IMR-90 (cell line): ENCODE measurements around the gene EIF3I. TPM values are rescaled to one million over a fixed set of nuclear protein-coding genes. Genes with fewer than 3 reads are reported as not detected.

Experiments
- ATAC-seq: fragments of 200-7000 bp; cut with Tn5 transposase; 2 replicates; pipeline ENCODE4 v1.9.1; 2020; ENCODE audit warnings: low read depth, mild to moderate bottlenecking, moderate library complexity
- BruUV-seq: library from RNA; stranded (reverse); fragments of 400-500 nt; replicated peaks from 2 replicates; lab custom pipeline; 2021; lab: Mats Ljungman, UMichigan
- CTCF ChIA-PET: fragments of 300-600 bp; formaldehyde crosslinking; extraction: SDS; loops from one replicate; lab custom pipeline; 2021; ENCODE audit warnings: antibody characterized with exemption; lab: Yijun Ruan, JAX
- POLR2A ChIA-PET: fragments of 300-600 bp; sonication (Branson Sonifier 250); formaldehyde crosslinking; loops from one replicate; lab custom pipeline; 2022; ENCODE audit warnings: antibody characterized with exemption; ENCODE audit not compliant: unreplicated experiment; lab: Charles Lee
- DNase-seq: peaks from one replicate; pipeline ENCODE4 v3.0.0; 2013
- H2AFZ ChIP-seq: replicated peaks from 2 replicates; pipeline ENCODE3; 2013; ENCODE audit warnings: low read length, mild to moderate bottlenecking; ENCODE audit not compliant: poor library complexity
- H2AK5ac ChIP-seq: 2 replicates; pipeline ENCODE4 v1.6.1; 2013; ENCODE audit warnings: low read depth, low read length, inconsistent platforms
- H2AK9ac ChIP-seq: replicated peaks from 2 replicates; pipeline ENCODE3; 2013; ENCODE audit warnings: mild to moderate bottlenecking, low read depth, low read length, moderate library complexity; ENCODE audit not compliant: poor library complexity
- H2BK120ac ChIP-seq: 2 replicates; pipeline ENCODE4 v1.6.1; 2013; ENCODE audit warnings: low read depth, low read length, inconsistent platforms
- H2BK15ac ChIP-seq: 3 replicates; pipeline ENCODE4 v1.6.1; 2013; ENCODE audit warnings: low read depth, low read length, inconsistent platforms
- H2BK20ac ChIP-seq: 2 replicates; pipeline ENCODE4 v1.6.1; 2013; ENCODE audit warnings: low read depth, mild to moderate bottlenecking, inconsistent platforms, low read length, moderate library complexity
- H2BK5ac ChIP-seq: 2 replicates; pipeline ENCODE4 v1.6.1; 2013; ENCODE audit warnings: mild to moderate bottlenecking, low read depth, low read length, inconsistent platforms; ENCODE audit not compliant: poor library complexity, severe bottlenecking
- H3K14ac ChIP-seq: replicated peaks from 2 replicates; pipeline ENCODE4 v1.6.1; 2013; ENCODE audit warnings: low read depth, low read length, inconsistent platforms
- H3K18ac ChIP-seq: 2 replicates; pipeline ENCODE4 v1.6.1; 2013; ENCODE audit warnings: low read depth, low read length, control low read depth
- H3K23ac ChIP-seq: 2 replicates; pipeline ENCODE4 v1.6.1; 2013; ENCODE audit warnings: low read depth, low read length, inconsistent platforms
- H3K27ac ChIP-seq: 2 replicates; pipeline ENCODE4 v1.5.1; 2013; ENCODE audit warnings: mild to moderate bottlenecking, control low read depth, low read length; ENCODE audit not compliant: insufficient read depth
- H3K27me3 ChIP-seq: 2 replicates; pipeline ENCODE4 v1.6.1; 2013; ENCODE audit warnings: low read length; ENCODE audit not compliant: control insufficient read depth, insufficient read depth
- H3K36me3 ChIP-seq: 2 replicates; pipeline ENCODE4 v1.6.1; 2013; ENCODE audit warnings: low read length, mixed read lengths; ENCODE audit not compliant: control insufficient read depth, insufficient read depth
- H3K4ac ChIP-seq: 2 replicates; pipeline ENCODE4 v1.6.1; 2013; ENCODE audit warnings: low read depth, low read length, inconsistent platforms
- H3K4me1 ChIP-seq: 2 replicates; pipeline ENCODE4 v1.6.1; 2013; ENCODE audit warnings: low read length, mixed read lengths; ENCODE audit not compliant: control insufficient read depth, insufficient read depth
- H3K4me2 ChIP-seq: 2 replicates; pipeline ENCODE4 v1.6.1; 2013; ENCODE audit warnings: low read depth, mild to moderate bottlenecking, control low read depth, low read length, moderate library complexity
- H3K4me3 ChIP-seq: 2 replicates; pipeline ENCODE4 v1.5.1; 2013; ENCODE audit warnings: low read depth, mild to moderate bottlenecking, control low read depth, low read length, moderate library complexity; ENCODE audit not compliant: insufficient read depth
- H3K56ac ChIP-seq: 2 replicates; pipeline ENCODE4 v1.6.1; 2013; ENCODE audit warnings: low read length, inconsistent platforms; ENCODE audit not compliant: insufficient read depth; ENCODE audit errors: extremely low read depth
- H3K79me1 ChIP-seq, 2 experiments: 2 replicates each; pipeline ENCODE4 v1.6.1; 2013; ENCODE audit warnings: low read length in 2 of 2, inconsistent platforms in 1 of 2, low read depth in 1 of 2
- H3K9ac ChIP-seq: 2 replicates; pipeline ENCODE4 v1.6.1; 2013; ENCODE audit warnings: low read depth, low read length, control low read depth
- H3K9me1 ChIP-seq: 2 replicates; pipeline ENCODE4 v1.6.1; 2013; ENCODE audit warnings: low read length, inconsistent platforms; ENCODE audit not compliant: insufficient read depth
- H3K9me3 ChIP-seq: 2 replicates; pipeline ENCODE4 v1.6.1; 2013; ENCODE audit warnings: low read length; ENCODE audit not compliant: control insufficient read depth, insufficient read depth
- H4K20me1 ChIP-seq: 2 replicates; pipeline ENCODE4 v1.6.1; 2013; ENCODE audit warnings: low read length, inconsistent platforms; ENCODE audit not compliant: insufficient read depth
- H4K5ac ChIP-seq: 2 replicates; pipeline ENCODE4 v1.6.1; 2013; ENCODE audit warnings: mild to moderate bottlenecking, low read depth, low read length, control low read depth
- H4K8ac ChIP-seq, 2 experiments: 2 replicates each; pipeline ENCODE4 v1.6.1; 2013; ENCODE audit warnings: low read depth in 2 of 2, low read length in 2 of 2, control low read depth in 1 of 2, inconsistent platforms in 1 of 2
- H4K91ac ChIP-seq: 2 replicates; pipeline ENCODE4 v1.6.1; 2013; ENCODE audit warnings: low read depth, low read length, inconsistent platforms; ENCODE audit not compliant: insufficient read depth
- BHLHE40 ChIP-seq: fragments of 150-350 bp; IDR thresholded peaks from 2 replicates; pipeline ENCODE4 v1.6.1; 2016; ENCODE audit warnings: mild to moderate bottlenecking, low read depth, low read length
- CEBPB ChIP-seq: IDR thresholded peaks from 2 replicates; pipeline ENCODE4 v1.6.1; 2012; ENCODE audit warnings: low read depth, low read length, improper control_type of control experiment
- CHD1 ChIP-seq: IDR thresholded peaks from 2 replicates; pipeline ENCODE4 v1.6.1; 2012; ENCODE audit warnings: low read depth, low read length, improper control_type of control experiment
- CTCF ChIP-seq: conservative IDR thresholded peaks from 2 replicates; pipeline ENCODE4 v1.5.1; 2012; ENCODE audit warnings: mild to moderate bottlenecking, low read depth, low read length, improper control_type of control experiment
- ELK1 ChIP-seq: fragments of 150-350 bp; IDR thresholded peaks from 2 replicates; pipeline ENCODE4 v1.6.1; 2016; ENCODE audit warnings: low read depth, mild to moderate bottlenecking, low read length, moderate library complexity, borderline replicate concordance
- FOS ChIP-seq: fragments of 150-350 bp; IDR thresholded peaks from 2 replicates; pipeline ENCODE4 v1.6.1; 2016; ENCODE audit warnings: low read depth, low read length
- MAFK ChIP-seq: IDR thresholded peaks from 2 replicates; pipeline ENCODE4 v1.6.1; 2012; ENCODE audit warnings: low read depth, low read length, improper control_type of control experiment
- MAZ ChIP-seq: IDR thresholded peaks from 2 replicates; pipeline ENCODE4 v1.6.1; 2012; ENCODE audit warnings: low read depth, mild to moderate bottlenecking, low read length, improper control_type of control experiment, moderate library complexity, borderline replicate concordance
- MXI1 ChIP-seq: IDR thresholded peaks from 2 replicates; pipeline ENCODE4 v1.6.1; 2012; ENCODE audit warnings: low read depth, mild to moderate bottlenecking, low read length, moderate library complexity, borderline replicate concordance
- NFE2L2 ChIP-seq: fragments of 150-350 bp; IDR thresholded peaks from 2 replicates; pipeline ENCODE4 v1.6.1; 2016; ENCODE audit warnings: low read depth, mild to moderate bottlenecking, low read length
- POLR2A ChIP-seq: IDR thresholded peaks from 2 replicates; pipeline ENCODE4 v1.6.1; 2012; ENCODE audit warnings: mild to moderate bottlenecking, low read depth, low read length
- RAD21 ChIP-seq: IDR thresholded peaks from 2 replicates; pipeline ENCODE4 v1.6.1; 2012; ENCODE audit warnings: low read length, improper control_type of control experiment
- RFX5 ChIP-seq: IDR thresholded peaks from 2 replicates; pipeline ENCODE4 v1.8.0; 2012; ENCODE audit warnings: low read depth, mild to moderate bottlenecking, low read length, moderate library complexity
- SMC3 ChIP-seq: fragments of 150-350 bp; IDR thresholded peaks from 2 replicates; pipeline ENCODE4 v1.6.1; 2016; ENCODE audit warnings: low read depth, mild to moderate bottlenecking, antibody characterized with exemption, low read length, moderate library complexity
- USF2 ChIP-seq: fragments of 150-350 bp; IDR thresholded peaks from 2 replicates; pipeline ENCODE4 v1.6.1; 2017; ENCODE audit warnings: mild to moderate bottlenecking, antibody characterized with exemption, low read length, low read depth
- WGBS, 2 experiments: methylation state at CpG; one replicate each; pipeline versions ENCODE4 v1.1.5 to v1.1.7; 2013; ENCODE audit warnings: missing lambda C conversion rate in 2 of 2; ENCODE audit not compliant: insufficient read length in 1 of 2; ENCODE audit errors: extremely low coverage in 2 of 2; 5-methylcytosine and 5-hydroxymethylcytosine counted together
- dilution Hi-C: fragments of 300-500 bp; cut with HindIII; formaldehyde crosslinking; loops from one replicate; pipeline ENCODE4 v1.14.3; 2018; ENCODE audit warnings: low sequenced_read_pairs; ENCODE audit not compliant: unreplicated experiment
- in situ Hi-C: fragments of 300-500 bp; cut with MboI; formaldehyde crosslinking; loops from 3 replicates; pipeline ENCODE4 v1.14.3; 2019; ENCODE audit warnings: low sequenced_read_pairs, inconsistent platforms, mixed read lengths
- intact Hi-C: fragments of 100-400 bp; cut with micrococcal nuclease; formaldehyde crosslinking; loops from 2 replicates; pipeline ENCODE4 v1.10.0; 2022
- polyA plus RNA-seq, 3 experiments: library from polyadenylated mRNA; depleted of rRNA; stranded (reverse); fragments of >200 nt; gene quantifications; 2 replicates each; pipeline ENCODE4 v1.2.3, GENCODE V29; 2012; ENCODE audit warnings: low replicate concordance in 1 of 3
- total RNA-seq: library from RNA; depleted of rRNA; stranded (reverse); fragments of >200 nt; gene quantifications from 2 replicates; pipeline ENCODE4 v1.2.3, GENCODE V29; 2012

Gene EIF3I
- total and polyA plus RNA-seq, 2 of the 4 experiments (the other 2 are of a cell fraction), result 469 to 716 TPM

GRCh38 chr1:32198237-32199042 is 23.8 kb upstream of the EIF3I start:
- POLR2A ChIA-PET, result interaction anchor here (0.5 to 1.0 kb wide), 2 partner anchors 15 to 82 kb away, joined by 3 to 4 read pairs; no protein-coding TSS in a partner anchor
- CTCF ChIA-PET, result interaction anchor here (0.9 kb wide), 1 partner anchor 184 kb away, joined by 3 read pairs; no protein-coding TSS in a partner anchor
- no peak for TF ChIP-seq USF2
- TF ChIP-seq ELK1, result no peak
- TF ChIP-seq CTCF, result no peak
- TF ChIP-seq FOS, result no peak
- TF ChIP-seq SMC3, result no peak
- TF ChIP-seq CEBPB, result no peak
- TF ChIP-seq POLR2A, result no peak
- TF ChIP-seq RAD21, result no peak
- no peak for TF ChIP-seq MAZ
- TF ChIP-seq RFX5, result no peak
- no peak for TF ChIP-seq MXI1
- TF ChIP-seq BHLHE40, result no peak
- TF ChIP-seq NFE2L2, result no peak
- no peak for TF ChIP-seq MAFK
- TF ChIP-seq CHD1, result no peak

More at GRCh38 chr1:32198237-32199042, 23.8 kb upstream of the EIF3I start:
- Histone ChIP-seq H4K20me1 (0 out of 2 replicates have a peak, but pooled peaks cover 11% of the 10 kb centered on the region), H3K27ac (no peak overlapping the region), H3K4me2 (no peak overlapping the region), H3K9me1 (peaks cover 16% of the 10 kb centered on the region; the same call in 1 of the 2 replicates), H3K23ac (no peak overlapping the region), H2AK5ac (no peak overlapping the region), H3K56ac (no peak overlapping the region), H4K5ac (no peak overlapping the region), H2BK20ac (no peak overlapping the region), H3K9me3 (no peaks in the 10 kb centered on the region), H3K36me3 (peaks cover 47% of the 10 kb centered on the region), H3K18ac (no peak overlapping the region), H3K4me3 (no peak overlapping the region), H3K79me1 (peaks cover 9 to 59% of the 10 kb centered on the region in 2 experiments; a peak in 3 of 4 replicates), H3K14ac (no peak overlapping the region), H3K9ac (no peak overlapping the region), H3K4ac (no peak overlapping the region), H3K4me1 (peaks cover 31% of the 10 kb centered on the region), H2AK9ac (no peak overlapping the region), H2AFZ (no peak overlapping the region), H3K27me3 (no peaks in the 10 kb centered on the region), H4K8ac (no peak overlapping the region), H2BK5ac (no peak overlapping the region), H2BK15ac (no peak overlapping the region), H4K91ac (no peak overlapping the region), H2BK120ac (no peak overlapping the region)
- intact Hi-C loops (no loop called here), dilution Hi-C loops (no loop called here), in situ Hi-C loops (no loop called here)
- BruUV-seq, result no TSS peak
- ATAC-seq (no peak), DNase-seq (no peak)
- 57% methylated on average over 1 of the region's 3 CpGs; no CpG with 5 or more reads in 1 of the 2 experiments for WGBS, 2 experiments
